ENCODE results near the gene CEP43. TPM values are rescaled to one million over a fixed set of nuclear protein-coding genes. Genes with fewer than 3 reads are reported as not detected.

CEP43 gene
- total RNA-seq, 4 donors from 2014 or later: 2.8 to 13.0 (median 6.4) TPM

DNA sequence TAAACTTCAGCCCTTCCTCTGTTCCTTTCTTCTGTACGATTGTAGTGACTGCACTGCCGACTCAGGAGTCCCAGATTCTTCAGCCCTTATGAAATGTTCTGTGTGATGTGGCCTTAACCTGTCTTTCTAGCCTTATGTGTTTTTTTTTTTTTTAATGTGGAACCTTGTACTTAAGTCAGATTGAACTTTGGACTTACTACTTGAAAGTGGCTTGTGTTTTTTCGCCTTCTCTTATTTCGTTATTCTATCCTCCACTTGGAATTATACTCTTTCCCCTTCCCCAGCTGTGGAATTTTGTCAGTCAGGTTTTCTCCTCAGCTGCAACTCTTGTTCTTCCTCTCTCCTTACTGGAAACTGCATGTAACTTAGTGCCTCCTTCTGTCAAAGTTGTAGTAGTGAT, 8.8 kb downstream of the CEP43 start:
- DNase-seq (ENCODE audit: low spot score in 2 of 2): no peak
- WGBS, 2 donors: 92 to 94% methylated on average over 4 of the region's 4 CpGs
- intact Hi-C loops (cut with DNase I; ENCODE audit: low total_unique reads): no loop called here
- TF ChIP-seq POLR2A (IDR thresholded peaks at IDR 0.05) (no peak), CTCF (IDR thresholded peaks at IDR 0.05) (no peak)
- no peak overlapping the region for H3K4me3 ChIP-seq (ENCODE audit: low read depth, poor library complexity, severe bottlenecking)

DNA sequence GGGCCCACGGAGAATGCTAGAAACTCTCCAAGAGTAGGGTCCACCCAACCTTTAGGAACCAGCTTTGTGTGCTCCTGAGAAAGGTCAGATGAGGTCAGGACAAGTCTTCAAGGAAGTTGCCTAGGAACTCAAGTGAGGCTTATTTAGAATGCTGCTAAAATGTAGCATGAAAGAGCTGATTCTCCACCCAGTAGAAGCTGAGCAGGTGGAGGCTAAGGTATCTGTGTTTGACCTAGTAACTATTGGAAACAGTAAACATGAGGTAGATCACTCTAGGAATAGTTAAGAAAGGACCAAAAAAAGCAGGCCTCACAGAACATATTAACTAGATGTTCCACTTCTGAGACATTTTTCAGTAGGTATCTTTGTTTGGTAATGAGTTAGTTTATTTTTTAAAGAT, 13.9 kb downstream of the CEP43 start:
- intact Hi-C loops (cut with DNase I; ENCODE audit: low total_unique reads): no loop called here
- 94 to 100% methylated on average over 1 of the region's 1 CpG for WGBS, 2 donors

DNA sequence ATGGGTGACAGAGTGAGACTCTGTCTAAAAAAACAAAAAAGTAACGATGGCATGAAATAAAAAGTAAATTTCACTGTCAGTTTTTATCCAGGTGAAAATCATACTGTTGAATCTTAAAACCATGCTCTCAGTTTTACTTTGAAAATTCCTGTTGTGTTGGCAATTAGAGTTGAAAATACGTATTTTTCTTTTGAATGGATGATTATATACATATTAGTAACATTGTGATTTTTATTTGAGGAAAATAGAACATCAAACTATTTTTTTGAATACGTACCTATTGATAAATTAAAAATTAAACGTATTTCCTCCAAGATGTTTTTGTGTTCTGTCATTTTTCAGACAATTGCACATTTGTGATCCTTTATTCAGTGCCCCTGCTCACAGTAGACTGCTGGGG, 14.7 kb downstream of the CEP43 start:
- WGBS, 2 donors: 94 to 95% methylated on average over 4 of the region's 4 CpGs
- intact Hi-C loops (cut with DNase I; ENCODE audit: low total_unique reads): no loop called here

More for the DNA sequence above, 13.9 kb downstream of the CEP43 start:
- no peak for DNase-seq (ENCODE audit: low spot score in 2 of 2)
- no peak for TF ChIP-seq POLR2A (IDR thresholded peaks at IDR 0.05)
- TF ChIP-seq CTCF (IDR thresholded peaks at IDR 0.05): no peak
- H3K4me3 ChIP-seq (ENCODE audit: low read depth, poor library complexity, severe bottlenecking): no peak overlapping the region

GRCh38 chr6:167015302-167015701, 16.1 kb downstream of the CEP43 start:
- intact Hi-C loops (cut with DNase I; ENCODE audit: low total_unique reads): no loop called here
- no peak overlapping the region for H3K4me3 ChIP-seq (ENCODE audit: low read depth, poor library complexity, severe bottlenecking)
- TF ChIP-seq CTCF (IDR thresholded peaks at IDR 0.05) (no peak), POLR2A (IDR thresholded peaks at IDR 0.05) (no peak)
- WGBS, 2 donors: 94 to 99% methylated on average over 9 of the region's 9 CpGs
- DNase-seq (ENCODE audit: low spot score in 2 of 2): no peak

More for the DNA sequence above, 14.7 kb downstream of the CEP43 start:
- no peak for DNase-seq (ENCODE audit: low spot score in 2 of 2)
- no peak overlapping the region for H3K4me3 ChIP-seq (ENCODE audit: low read depth, poor library complexity, severe bottlenecking)
- TF ChIP-seq POLR2A (IDR thresholded peaks at IDR 0.05): no peak
- TF ChIP-seq CTCF (IDR thresholded peaks at IDR 0.05): no peak

DNA sequence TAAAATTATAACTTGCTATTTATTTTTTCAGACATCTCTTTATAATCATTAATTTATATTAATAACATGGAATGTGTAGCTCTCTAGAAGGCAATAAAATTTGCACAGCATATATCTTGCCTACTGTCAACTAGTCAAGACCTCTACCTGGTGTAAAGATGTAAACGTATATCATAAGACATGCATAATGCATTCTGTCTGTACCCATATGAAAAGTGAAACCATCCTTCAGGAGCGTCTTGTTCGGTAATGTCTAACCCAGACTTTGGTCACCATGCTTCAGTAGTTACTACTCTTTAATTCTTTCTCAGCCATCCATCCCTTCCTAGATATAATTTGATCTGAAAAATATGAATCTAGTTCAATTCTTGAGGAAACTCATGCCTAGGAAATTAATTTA, 21.0 kb downstream of the CEP43 start:
- whole genome bisulfite sequencing, 2 donors: 96 to 99% methylated on average over 3 of the region's 3 CpGs
- no peak for DNase-seq (ENCODE audit: low spot score in 2 of 2)
- TF ChIP-seq POLR2A (IDR thresholded peaks at IDR 0.05) (no peak), CTCF (IDR thresholded peaks at IDR 0.05) (no peak)
- intact Hi-C loops (cut with DNase I; ENCODE audit: low total_unique reads): no loop called here
- no peak overlapping the region for H3K4me3 ChIP-seq (ENCODE audit: low read depth, poor library complexity, severe bottlenecking)

DNA sequence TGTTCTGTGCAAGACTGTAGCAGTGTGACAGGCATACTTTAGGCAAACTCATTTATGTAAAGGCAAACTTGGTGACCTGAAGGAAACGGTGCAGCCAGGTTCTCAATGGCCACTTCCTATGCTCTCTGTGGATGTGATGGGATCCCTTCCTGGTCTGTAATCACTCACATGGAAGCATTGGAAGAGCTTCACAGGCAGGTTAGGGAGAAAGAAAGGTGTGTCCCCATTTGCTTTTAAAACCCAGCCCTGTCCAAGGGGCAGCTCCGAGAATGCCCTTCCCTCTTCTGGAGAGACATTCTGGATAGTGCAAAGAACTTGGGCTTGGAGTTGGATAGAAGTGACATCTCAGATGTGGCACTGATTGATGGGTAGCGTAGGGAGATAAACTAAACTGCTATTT, 28.1 kb downstream of the CEP43 start:
- intact Hi-C loops (cut with DNase I; ENCODE audit: low total_unique reads): no loop called here
- DNase-seq (ENCODE audit: low spot score in 2 of 2): no peak
- no peak overlapping the region for H3K4me3 ChIP-seq (ENCODE audit: low read depth, poor library complexity, severe bottlenecking)
- 91 to 96% methylated on average over 3 of the region's 3 CpGs for WGBS, 2 donors
- TF ChIP-seq CTCF (IDR thresholded peaks at IDR 0.05): no peak
- no peak for TF ChIP-seq POLR2A (IDR thresholded peaks at IDR 0.05)
